HG02798 (cell line): Measurements from ENCODE around the gene CEP72.
"Not testable (repeated sequence)": the region's sequence is repeated elsewhere in the genome, so short reads cannot be mapped to it uniquely, and the experiment has no call there.

ENCODE experiments used
- ATAC-seq: cut with Tn5 transposase; IDR thresholded peaks from one replicate; pipeline ENCODE4 v1.9.1; 2021; ENCODE audit warnings: mild to moderate bottlenecking; ENCODE audit not compliant: unreplicated experiment, poor library complexity

CEP72 gene

DNA sequence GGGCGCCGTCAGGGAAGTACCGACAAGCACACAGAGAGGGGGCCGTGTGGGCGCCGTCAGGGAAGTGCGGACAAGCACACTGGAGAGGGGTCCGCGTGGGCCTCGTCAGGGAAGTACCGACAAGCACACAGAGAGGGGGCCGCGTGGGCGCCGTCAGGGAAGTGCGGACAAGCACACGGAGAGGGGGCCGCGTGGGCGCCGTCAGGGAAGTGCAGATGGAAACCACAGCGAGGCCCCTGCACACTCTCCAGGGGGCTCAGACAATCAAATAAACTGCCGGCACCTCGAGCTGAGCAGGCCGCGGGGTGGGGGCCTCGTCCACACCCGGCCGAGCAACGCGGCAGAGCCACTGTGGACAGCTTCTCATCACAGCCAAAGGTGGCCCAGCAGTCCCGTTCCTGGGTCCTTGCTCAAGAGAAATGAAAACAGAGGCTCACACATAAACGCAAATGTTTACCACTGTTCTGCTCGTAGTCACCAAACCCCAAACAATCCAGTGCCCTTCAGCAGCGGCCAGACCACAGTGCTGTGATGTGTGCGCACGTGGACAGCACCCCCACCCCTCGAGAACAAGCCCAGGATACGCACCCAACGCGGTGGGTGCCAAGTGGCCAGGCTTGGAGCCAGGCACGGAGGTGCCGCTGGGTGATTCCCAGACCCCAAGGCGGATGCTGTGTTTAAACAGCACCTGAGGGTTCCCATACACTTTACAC is 56.3 kb downstream of the CEP72 start:
- ATAC-seq: no peak

DNA sequence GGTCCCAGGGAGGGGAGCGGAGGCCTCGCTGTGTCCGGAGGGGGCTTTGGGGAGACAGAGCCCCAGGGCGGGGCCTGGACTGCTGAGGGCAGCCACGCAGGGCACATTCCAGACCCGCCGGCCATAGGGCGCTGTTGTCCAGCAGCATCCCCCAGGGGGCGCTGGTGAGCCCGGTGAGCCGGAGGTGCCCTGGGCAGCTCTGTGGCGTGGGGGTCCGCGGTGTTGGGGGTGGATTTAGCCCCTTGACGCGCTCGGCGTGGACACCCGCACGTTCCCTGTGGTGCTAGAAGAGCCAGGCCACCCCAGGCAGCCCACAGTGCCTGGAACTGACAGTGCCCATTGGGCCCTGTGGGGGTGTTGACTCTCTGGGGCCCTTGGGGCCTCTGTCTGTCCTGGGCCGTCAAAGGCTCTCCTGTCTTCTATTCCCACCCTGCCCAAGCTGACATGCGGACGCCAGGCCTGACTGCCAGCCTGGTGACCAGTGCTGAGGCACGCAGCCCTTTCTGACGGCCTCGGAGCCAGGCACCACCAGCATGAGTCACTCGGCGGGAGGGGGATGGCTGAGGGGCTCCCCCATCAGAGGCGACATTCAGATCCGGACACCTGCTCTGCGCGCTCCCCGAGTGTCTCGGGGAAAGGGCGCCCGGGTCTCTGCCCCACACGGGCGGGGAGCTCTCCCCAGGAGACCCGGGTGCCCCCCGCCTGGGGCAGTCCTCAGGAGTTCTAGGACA is 57.1 kb downstream of the CEP72 start:
- no peak for ATAC-seq

DNA sequence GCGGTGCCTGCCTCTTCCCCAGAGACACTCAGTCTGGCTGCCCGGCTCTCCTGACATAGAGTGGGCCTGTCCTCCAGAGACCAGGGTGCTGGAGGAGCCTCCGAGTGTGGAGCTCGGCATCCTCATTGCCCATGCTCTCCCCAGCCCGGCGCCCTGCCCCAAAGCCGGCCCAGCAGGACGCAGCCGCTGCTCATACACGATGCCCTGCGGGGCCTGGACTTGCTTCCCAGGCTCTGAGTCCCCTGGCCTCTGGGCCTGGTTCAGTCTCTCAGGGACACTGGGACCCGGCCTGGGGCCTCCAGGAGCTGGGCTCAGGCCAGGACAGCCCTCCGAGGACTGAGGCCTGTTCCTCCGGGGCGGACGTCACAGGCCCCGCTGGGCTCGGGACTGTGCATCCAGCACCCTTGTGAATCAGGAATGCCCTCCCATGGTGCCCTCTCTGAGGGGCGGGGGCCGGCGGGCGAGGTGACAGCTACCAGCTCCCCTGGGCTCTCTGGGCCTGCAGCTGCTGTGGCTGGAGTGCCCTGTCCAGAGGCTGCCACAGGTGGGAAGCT is 57.8 kb downstream of the CEP72 start:
- ATAC-seq: no peak

DNA sequence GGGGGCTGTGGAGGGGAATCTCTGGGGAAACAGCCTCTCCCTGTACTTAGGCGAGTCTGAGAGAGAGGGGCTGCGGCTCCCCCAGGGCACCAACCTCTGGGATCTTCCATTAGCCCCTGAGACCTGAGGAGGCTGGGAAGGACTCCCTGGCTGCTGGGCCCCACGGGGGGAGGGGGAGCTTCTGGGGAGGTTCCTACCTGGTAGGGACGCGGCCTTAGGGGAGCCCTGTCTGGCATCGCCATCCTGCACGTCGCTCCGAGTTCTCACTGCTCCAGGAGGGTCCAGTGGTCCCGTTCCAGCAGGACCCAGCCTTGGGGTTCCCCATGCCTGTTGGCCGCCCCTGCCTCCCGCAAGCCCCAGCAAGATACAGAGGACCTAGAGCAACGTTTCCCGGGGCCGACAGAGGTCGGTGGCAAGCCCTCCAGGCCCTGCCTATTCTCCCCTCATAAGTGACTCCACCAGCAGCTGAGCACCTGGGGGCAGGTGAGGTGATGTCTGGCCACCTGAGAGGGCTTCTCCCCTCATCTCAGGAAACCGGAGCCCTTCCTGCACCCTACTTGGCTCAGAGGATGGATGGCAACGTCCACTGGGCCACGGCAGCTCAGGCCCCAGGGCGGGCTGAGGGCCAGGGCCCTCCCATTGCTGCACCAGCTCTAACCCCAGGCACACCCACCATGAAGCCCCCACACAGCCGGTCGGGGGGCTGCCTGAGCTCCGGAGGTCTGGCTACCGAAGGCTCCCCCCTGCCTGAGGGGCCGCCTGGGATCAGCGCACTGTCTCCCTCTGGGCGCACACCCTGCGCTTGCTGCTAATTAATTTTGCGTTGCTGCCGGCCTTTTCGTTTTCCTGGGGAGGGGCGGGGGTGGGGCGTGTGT is 58.5 kb downstream of the CEP72 start:
- ATAC-seq: no peak

DNA sequence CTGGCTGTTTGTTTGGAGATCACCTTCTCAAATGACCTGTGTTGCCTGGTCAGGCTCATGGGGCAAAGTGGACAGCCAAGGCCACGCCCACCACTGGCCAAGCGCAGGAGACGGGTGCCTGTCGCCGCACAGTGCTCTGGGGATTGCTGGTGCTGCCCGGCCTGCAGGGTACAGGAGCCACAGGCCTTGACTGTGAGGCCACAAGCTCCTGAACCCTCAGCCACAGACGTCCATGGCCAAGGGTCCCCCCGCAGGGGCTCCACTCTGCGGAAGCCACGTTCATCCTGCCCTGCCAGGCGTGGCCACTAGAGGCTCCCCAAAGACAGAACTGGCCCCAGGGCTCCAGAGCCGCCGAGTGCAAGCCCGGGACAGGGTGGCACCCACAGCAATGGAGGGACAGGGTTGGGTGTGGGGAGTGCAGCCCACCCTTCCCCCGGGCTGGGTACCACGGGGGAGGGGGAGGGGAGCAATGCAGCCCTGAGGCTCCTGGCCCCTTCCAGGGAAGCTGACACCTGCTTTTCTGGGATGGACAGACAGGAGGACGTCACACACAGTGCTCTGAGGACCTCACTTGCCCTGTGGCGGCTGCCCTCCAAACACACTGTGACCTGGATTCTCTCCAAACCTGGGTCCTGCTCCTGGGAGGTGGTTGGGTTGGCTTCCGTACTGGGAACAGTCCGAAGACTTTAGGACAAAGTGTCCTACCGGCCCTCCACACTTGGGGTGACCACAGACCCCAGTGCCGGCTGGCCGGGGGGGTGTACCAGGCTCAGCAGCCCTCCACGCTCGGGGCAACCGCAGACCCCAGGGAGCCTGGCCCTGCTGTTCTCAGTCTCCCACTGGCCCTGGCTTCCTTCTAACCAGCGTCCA is 59.6 kb downstream of the CEP72 start:
- ATAC-seq: peak; percentile 72

DNA sequence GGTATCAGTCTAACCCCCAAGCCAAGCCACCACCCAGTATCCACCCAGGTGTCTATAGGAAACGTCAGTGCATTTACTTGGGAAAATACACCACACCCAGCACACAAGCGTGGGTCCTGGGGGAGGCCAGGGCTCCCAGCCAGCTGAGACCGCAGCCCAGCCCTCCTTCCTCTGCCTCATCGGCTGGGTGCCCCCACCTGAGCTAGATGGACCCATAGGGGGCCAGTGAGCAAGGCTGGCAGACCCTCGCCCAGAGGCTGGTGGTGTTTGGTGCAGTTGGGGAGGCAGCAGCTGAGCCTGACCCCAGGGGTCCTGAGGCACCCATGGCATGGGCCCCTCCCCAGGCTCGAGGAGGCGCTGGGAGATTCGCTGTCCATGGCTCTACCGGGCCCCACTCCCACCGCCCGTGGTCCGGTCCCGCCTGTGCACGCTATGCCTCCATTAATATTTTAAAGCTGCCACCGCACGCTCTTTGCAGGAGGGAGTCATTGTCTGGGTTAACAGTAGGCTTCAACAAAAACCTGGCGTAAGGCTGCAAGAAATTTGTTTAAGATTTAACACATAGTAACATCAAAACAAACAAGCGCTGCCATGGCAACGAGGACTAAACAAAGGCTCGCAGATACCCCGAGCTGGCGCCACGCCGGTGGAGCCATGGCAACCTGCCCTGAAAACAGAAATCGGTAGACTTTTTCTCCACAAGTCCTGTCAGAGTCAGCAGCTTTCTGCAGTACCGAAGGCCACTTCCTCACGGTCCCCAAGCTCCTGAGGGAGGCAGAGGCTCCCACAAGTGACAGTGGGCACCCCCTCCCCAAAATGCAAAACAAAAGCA is 60.4 kb downstream of the CEP72 start:
- no peak for ATAC-seq

DNA sequence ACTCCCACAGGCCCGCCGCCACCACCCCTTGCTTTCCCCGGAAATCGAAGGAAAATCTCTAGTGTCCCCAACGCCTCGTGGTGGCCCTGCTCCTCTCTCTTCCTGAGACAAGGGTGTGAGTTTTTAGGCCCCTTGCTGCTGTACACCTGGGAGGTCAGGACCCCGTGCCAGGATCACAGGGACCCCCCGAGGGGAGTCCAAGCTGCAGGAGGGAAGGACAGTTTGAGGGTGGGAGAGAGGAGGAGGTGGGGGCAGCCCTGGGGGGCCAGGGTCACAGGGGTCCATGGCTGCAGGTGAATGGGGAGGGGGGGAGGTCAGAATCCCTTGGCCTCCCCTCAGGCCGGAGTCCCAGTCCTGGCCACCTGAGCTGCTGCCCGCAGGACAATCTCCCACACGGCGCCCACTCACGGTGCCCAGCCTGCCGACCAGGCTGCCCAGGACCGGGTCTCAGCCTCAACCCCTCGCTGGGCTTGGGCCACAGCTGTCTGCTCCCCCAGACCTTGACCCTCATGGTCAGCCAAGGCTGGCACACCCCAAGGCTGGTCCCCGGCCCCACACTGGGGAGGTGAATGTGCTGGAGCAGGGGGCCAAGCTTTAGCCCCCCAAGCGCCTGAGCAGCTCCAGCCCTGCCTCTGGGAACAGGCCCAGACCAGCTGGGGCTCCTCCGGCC is 61.2 kb downstream of the CEP72 start:
- no peak for ATAC-seq

DNA sequence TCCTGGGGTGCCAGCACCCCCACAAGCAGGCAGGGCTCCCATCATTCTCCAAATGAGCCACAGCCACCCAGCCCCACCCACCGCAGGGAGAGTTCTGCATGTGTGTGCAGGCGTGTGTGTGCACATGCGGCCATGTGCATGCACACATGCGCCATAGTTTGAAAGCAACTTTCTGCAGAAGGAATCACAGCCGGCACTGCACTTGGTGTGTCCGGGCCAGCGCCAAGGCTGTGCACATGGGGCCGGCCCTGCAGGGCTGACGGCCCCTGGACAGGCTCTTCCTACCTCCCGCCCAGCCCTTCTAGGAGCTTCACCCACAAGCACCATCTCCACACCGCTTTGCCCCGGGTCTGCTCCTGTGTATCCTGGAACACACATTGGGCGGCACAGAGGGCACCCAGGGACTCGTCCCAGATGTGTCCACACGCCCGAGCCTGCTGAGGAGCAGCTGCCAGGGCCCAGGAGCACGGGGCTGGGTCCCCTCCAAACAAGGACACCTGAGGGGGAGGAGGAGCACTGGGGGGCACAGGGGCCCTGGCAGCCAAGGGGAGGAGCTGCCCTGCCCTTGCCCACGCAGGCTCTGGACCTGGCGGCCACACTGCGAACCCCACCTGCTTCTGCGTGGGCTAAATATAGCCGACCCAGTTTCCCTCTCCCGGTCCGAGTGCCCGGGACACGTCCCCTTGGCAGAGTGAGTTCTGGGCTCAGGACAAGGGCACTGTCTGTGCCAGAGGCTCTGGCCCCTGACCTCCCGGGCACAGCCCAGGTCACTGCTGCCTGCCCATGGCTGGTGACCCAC is 61.9 kb downstream of the CEP72 start:
- ATAC-seq: no peak

DNA sequence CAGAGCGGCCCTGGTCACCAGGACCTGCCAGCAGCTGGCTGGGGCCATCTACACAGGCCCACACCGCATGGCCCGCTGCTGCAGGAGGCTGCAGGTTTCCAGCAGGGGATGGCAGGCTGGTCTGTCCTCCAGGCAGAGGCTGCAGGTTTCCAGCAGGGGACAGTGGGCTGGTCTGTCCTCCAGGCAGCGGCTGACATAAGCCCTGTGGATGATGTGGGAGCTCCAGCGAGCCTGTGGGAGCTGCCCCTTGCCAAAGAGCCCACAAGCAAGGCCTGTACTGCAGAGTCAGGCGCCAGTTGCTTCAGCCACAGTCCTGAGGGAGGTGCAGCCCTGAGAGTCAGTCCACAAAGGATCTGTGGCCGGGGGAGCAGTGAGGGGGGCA is 62.5 kb downstream of the CEP72 start:
- ATAC-seq: no peak

DNA sequence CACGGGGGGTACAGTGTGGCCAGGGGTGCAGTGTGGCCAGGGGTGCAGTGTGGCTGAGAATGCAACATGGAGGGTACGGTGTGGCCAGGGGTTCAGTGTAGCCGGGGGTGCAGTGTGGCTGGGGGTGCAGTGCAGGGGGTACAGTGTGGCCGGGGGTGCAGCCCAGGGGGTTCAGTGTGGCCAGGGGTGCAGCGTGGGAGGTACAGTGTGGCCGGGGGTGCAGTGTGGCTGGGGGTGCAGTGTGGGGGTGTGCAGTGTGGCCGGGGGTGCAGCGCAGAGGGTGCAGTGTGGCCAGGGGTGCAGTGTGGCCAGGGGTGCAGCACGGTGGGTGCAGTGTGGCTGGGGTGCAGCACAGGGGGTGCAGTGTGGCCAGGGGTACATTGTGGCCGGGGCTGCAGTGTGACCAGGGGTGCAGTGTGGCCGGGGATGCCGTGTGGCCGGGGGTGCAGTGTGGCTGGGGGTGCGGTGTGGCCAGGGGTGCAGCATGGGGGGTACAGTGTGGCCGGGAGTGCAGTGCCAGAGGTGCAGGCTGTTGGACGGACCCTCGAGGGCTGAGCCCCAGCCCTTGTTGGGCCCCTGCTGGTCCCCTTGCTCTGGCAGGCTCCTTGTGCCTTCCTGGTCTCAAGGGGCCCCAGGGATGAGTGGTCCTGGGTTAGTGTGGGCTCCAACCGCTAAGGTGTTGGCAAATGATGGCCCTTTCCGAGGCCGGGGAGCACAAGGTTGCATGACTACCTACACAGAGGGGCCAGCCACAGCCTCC is 63.2 kb downstream of the CEP72 start:
- ATAC-seq: no peak

DNA sequence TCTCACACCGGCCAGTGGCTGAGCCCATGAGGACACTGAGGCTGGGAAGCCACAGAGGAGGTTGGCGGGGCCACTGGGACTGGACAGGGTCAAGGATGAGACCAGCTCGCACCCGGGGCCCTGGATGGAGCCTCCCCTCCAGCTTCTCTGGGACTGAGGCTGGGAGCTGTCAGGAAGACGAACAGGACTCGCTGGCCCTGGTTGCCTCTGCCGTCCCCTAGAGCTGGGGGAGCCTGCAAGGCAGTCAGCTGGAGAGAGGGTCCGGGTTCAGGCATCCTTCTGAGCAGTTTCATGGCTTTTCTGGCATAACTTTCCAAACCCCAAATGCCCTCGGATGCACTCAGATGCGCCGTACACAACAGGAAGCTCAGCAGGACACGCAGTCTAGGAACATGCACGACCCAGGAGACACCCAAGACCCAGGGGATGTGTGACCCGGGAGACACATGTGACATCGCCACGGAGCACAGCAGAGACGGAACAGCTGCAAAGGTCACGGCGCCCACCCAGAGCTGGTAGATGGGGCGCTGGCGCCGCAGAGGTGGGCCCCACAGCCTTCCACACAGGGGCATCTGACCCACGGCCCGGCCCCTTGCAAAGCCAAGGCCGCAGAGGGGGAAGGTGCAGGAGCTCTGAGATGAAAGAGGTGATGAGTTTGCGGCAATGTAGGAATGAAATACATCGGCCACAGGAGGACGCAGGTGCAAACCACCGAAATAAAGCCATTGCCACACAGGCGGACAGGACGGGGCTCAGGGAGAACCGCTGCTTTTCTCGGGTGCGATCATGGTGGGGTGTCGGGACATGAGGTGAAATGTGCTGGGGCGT is 63.9 kb downstream of the CEP72 start:
- ATAC-seq: no peak

DNA sequence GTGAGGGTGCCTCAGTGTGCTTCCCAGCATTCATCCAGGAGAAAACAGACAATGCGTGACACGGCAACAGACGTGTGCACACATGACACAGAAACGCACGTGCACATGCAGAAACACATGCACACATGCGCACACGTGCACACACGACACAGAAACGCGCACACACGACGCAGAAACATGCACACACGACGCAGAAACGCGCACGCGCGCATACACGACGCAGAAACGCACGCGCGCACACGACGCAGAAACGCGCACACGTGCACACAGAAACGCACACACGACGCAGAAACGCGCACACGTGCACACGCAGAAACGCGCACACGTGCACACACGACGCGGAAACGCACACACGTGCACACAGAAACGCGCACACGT is 64.5 kb downstream of the CEP72 start:
- ATAC-seq: no peak

DNA sequence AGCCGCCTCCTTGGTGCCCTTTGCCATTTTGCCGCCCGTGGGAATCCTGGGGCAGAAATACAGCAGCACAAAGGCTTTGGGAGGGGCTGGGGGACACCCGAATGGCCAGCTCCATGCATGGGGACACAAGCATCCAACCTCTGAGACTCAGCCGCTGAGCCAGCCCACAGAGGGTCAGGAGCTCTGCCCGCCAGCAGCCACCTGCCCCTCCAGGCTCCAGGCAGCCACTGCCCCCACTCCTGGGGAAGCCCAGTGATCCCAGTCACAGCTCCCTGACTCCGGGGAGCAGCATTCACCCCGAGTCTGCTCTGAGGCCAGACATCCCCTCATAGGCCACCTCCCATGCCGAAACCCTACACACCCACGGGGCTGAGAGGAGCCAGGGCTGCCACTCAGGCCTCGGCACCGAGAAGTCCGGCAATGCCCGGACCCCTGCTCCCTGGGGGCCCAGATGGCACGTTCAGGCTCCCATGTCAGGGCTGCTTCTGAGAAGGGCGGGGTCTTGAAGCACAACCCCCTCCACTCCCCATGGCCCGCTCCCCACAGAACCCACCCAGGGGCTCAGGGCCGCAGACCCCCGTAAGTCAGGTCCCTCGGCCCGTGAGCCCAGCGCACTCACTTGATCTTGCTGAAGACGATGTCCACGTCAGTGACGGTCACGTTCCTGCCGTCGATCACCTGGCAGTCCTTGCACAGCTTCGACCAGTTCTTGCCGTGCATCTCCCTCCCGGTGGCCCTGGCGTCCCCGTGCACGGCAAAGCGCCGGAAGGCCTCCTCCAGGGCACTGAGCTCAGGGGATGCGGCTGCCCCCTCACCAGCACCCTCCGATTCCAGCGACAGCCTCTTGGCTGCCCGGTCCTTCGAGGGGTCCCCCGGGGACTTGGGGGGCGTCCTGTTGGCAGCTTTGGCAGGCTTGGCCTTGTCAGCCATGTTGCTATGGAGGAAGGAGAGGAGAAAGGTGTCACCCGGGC is 65.3 kb downstream of the CEP72 start:
- ATAC-seq: no peak

DNA sequence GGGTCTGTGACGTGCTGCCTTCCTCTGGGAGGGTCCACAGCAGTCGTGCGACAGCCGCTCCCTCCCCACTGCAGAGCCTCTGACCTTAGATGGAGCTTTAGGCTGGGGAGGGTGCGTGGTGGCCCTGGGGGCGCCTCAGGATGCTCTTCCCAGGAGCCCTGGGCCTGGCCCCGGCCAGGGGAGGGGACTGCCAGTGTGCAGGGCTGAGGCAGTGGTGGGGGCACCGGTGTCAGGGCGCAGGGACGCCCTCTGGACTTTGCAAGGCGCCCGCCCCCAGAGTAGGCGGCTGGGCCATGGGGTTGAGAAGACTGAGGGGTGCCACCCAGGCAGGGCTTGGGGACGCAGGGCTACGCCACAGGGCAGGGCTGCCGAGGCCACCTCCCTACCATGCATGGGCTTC is 66.4 kb downstream of the CEP72 start:
- not testable (repeated sequence) for ATAC-seq
